Calu3 (cell line): ENCODE results near the gene SPAG16. TPM values are rescaled to one million over a fixed set of nuclear protein-coding genes. Genes with fewer than 3 reads are reported as not detected.
A peak's percentile ranks its signal among the peaks of the same experiment; 100 is the strongest.

Experiments used
- BruUV-seq: library from RNA; stranded (reverse); fragments of 400-500 nt; replicated peaks from 2 replicates; lab custom pipeline; 2021; lab: Mats Ljungman, UMichigan
- CTCF ChIA-PET: fragments of 300-600 bp; sonication (Branson Sonifier 250); formaldehyde crosslinking; loops from one replicate; lab custom pipeline; 2022; ENCODE audit warnings: antibody characterized with exemption; lab: Charles Lee
- DNase-seq: peaks from one replicate; pipeline ENCODE4 v3.0.0; 2022
- H3K27ac Mint-ChIP-seq: one replicate; pipeline ENCODE4 v1.8.0; 2022; ENCODE audit warnings: mixed read lengths; ENCODE audit not compliant: unreplicated experiment
- H3K27me3 Mint-ChIP-seq: one replicate; pipeline ENCODE4 v1.8.0; 2022; ENCODE audit warnings: mixed read lengths; ENCODE audit not compliant: unreplicated experiment
- H3K36me3 Mint-ChIP-seq: one replicate; pipeline ENCODE4 v1.8.0; 2022; ENCODE audit warnings: mild to moderate bottlenecking, moderate library complexity, mixed read lengths; ENCODE audit not compliant: insufficient read depth, unreplicated experiment
- H3K4me1 Mint-ChIP-seq: one replicate; pipeline ENCODE4 v1.8.0; 2022; ENCODE audit warnings: mild to moderate bottlenecking, low read depth, mixed read lengths; ENCODE audit not compliant: unreplicated experiment
- H3K4me3 Mint-ChIP-seq: one replicate; pipeline ENCODE4 v1.8.0; 2022; ENCODE audit warnings: mild to moderate bottlenecking, low read depth, moderate library complexity, mixed read lengths; ENCODE audit not compliant: unreplicated experiment
- H3K9me3 Mint-ChIP-seq: one replicate; pipeline ENCODE4 v1.8.0; 2022; ENCODE audit warnings: low read depth, mixed read lengths; ENCODE audit not compliant: unreplicated experiment
- intact Hi-C: fragments of 100-400 bp; cut with micrococcal nuclease; formaldehyde crosslinking; loops from one replicate; pipeline ENCODE4 v1.10.0; 2022; ENCODE audit not compliant: unreplicated experiment
- total RNA-seq: library from RNA; stranded (reverse); gene quantifications from 2 replicates; pipeline ENCODE4 v1.2.3, GENCODE V29; 2022
- TF ChIP-seq, protein P1 (sequence below): fragments of 200-600 bp; IDR thresholded peaks from one replicate; pipeline ENCODE4 v1.8.0; 2022; ENCODE audit warnings: antibody characterized with exemption; ENCODE audit not compliant: unreplicated experiment

Gene SPAG16
- total RNA-seq, 1 experiment from 2014 or later, result 30.2 TPM

DNA sequence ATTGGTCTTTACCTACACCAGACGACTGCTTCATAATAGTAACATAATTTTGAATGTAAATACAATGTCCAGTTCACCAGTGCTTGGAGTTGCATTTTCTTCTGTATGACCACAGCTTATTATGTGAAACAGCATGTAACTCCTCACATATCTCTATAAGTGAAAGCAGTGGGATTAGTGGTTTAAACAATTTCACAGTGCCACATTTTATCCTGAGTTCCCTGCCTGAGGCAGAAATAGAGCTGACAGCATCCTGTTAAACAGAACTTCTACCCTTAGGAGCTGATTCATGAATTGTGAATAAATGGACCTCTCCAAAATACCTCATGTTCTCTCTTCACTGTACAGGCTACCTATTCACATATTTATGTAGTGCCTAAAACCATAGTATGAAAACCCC, 584.3 kb downstream of the SPAG16 start:
- no peak overlapping the region for H3K27ac Mint-ChIP-seq
- BruUV-seq, result no TSS peak
- TF ChIP-seq, protein P1, sequence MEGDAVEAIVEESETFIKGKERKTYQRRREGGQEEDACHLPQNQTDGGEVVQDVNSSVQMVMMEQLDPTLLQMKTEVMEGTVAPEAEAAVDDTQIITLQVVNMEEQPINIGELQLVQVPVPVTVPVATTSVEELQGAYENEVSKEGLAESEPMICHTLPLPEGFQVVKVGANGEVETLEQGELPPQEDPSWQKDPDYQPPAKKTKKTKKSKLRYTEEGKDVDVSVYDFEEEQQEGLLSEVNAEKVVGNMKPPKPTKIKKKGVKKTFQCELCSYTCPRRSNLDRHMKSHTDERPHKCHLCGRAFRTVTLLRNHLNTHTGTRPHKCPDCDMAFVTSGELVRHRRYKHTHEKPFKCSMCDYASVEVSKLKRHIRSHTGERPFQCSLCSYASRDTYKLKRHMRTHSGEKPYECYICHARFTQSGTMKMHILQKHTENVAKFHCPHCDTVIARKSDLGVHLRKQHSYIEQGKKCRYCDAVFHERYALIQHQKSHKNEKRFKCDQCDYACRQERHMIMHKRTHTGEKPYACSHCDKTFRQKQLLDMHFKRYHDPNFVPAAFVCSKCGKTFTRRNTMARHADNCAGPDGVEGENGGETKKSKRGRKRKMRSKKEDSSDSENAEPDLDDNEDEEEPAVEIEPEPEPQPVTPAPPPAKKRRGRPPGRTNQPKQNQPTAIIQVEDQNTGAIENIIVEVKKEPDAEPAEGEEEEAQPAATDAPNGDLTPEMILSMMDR, result no peak
- H3K36me3 Mint-ChIP-seq, result no peaks in the 10 kb centered on the region
- H3K9me3 Mint-ChIP-seq, result peaks cover 7% of the 10 kb centered on the region
- DNase-seq, result no peak
- no peaks in the 10 kb centered on the region for H3K27me3 Mint-ChIP-seq
- CTCF ChIA-PET, result no interaction called here
- intact Hi-C loops, result no loop called here
- H3K4me3 Mint-ChIP-seq, result no peak overlapping the region
- no peaks in the 10 kb centered on the region for H3K4me1 Mint-ChIP-seq

DNA sequence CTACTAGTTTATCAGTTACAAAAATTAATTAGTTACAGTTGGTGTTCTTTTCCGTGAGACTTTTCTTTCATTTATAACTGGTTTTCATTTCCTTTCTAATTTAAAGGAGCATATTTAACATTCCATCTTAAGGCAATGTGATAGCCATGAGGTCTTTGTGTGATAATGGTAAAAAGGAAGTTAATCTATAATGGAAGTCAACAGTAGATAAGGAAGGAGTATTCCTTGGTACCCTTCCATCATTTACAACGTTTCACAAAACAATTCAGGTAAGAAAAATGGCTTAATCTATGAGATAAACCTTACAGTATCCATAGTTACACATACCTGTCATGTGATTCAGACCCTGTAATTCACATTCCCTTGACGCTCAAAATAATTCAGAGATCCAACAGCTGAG, 601.2 kb downstream of the SPAG16 start:
- Mint-ChIP-seq H3K27me3 (no peaks in the 10 kb centered on the region), H3K27ac (peak overlapping the region; percentile 25), H3K36me3 (no peaks in the 10 kb centered on the region), H3K4me3 (no peak overlapping the region), H3K4me1 (peaks cover 15% of the 10 kb centered on the region), H3K9me3 (peaks cover 8% of the 10 kb centered on the region)
- intact Hi-C loops, result loop anchor here (5.0 kb wide), 1 partner anchor 68 kb away; no protein-coding TSS in a partner anchor
- CTCF ChIA-PET, result no interaction called here
- DNase-seq, result no peak
- BruUV-seq, result no TSS peak
- TF ChIP-seq, protein P1, result no peak

DNA sequence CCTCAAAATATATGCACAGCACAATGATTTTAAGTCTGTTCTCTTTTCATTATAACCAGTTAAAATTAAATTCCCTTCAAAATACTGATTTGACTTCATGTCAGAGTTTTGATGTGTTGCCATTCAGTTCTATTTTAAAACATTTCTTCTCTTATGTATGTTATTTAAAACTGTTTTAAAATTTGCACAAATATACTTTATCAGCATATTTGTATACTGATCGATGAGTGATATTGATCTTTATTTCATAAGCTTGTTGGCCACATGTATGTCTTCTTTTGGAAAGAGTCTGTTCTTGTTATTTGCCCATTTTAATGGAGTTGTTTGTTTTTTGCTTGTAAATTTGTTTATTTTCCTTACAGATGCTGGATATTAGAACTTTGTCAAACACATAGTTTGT, 630.2 kb downstream of the SPAG16 start:
- H3K4me1 Mint-ChIP-seq, result no peaks in the 10 kb centered on the region
- TF ChIP-seq, protein P1, result no peak

DNA sequence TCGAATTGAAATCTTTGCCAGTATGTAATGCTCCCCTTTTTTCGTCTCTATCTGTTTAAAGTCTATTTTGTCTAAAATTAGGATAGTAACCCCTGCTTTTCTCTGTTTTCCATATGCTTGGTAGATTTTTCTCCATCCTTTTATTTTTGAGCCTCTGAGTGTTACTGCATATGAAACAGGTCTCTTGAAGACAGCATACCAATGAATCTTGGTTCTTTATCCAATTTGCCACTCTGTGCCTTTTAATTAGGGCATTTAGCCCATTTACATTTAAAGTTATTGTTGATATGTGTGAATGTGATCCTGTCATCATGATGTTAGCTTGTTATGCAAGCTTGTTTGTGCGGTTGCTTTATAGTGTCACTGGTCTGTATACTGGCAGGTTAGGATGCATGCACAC, 635.8 kb downstream of the SPAG16 start:
- Mint-ChIP-seq H3K4me1 (no peaks in the 10 kb centered on the region), H3K27me3 (no peaks in the 10 kb centered on the region), H3K27ac (no peak overlapping the region), H3K36me3 (no peaks in the 10 kb centered on the region), H3K4me3 (no peak overlapping the region), H3K9me3 (peaks cover 15% of the 10 kb centered on the region)
- intact Hi-C loops, result no loop called here
- BruUV-seq, result no TSS peak
- CTCF ChIA-PET, result no interaction called here
- TF ChIP-seq, protein P1, result no peak
- no peak for DNase-seq

More for the DNA sequence above, 630.2 kb downstream of the SPAG16 start:
- Mint-ChIP-seq H3K27ac (no peak overlapping the region), H3K36me3 (no peaks in the 10 kb centered on the region), H3K4me3 (no peak overlapping the region), H3K9me3 (peaks cover 8% of the 10 kb centered on the region), H3K27me3 (no peaks in the 10 kb centered on the region)
- BruUV-seq, result no TSS peak
- DNase-seq, result no peak
- intact Hi-C loops, result no loop called here
- CTCF ChIA-PET, result no interaction called here
